Immature natural killer cell (primary cell): ENCODE measurements around the gene ADCY1. TPM values are rescaled to one million over a fixed set of nuclear protein-coding genes. Genes with fewer than 3 reads are reported as not detected.
A peak's percentile ranks its signal among the peaks of the same experiment; 100 is the strongest.
"Not testable (repeated sequence)": the region's sequence is repeated elsewhere in the genome, so short reads cannot be mapped to it uniquely, and the experiment has no call there.

Source experiments
- DNase-seq, 3 donors: peaks; one replicate each; pipeline ENCODE4 v3.0.0; 2022; ENCODE audit warnings: mixed read lengths in 1 of 3
- H3K27ac Mint-ChIP-seq, 6 donors: one replicate each; pipeline ENCODE4 v1.8.0; 2020; ENCODE audit warnings: mixed read lengths in 6 of 6, mild to moderate bottlenecking in 5 of 6, inconsistent platforms in 4 of 6, moderate library complexity in 3 of 6
- H3K27me3 Mint-ChIP-seq, 3 donors: one replicate each; pipeline ENCODE4 v1.8.0; 2020 to 2021; ENCODE audit warnings: low read depth in 3 of 3, mild to moderate bottlenecking in 3 of 3, mixed read lengths in 3 of 3, moderate library complexity in 3 of 3, inconsistent platforms in 1 of 3
- H3K36me3 Mint-ChIP-seq, 3 donors: one replicate each; pipeline ENCODE4 v1.8.0; 2020; ENCODE audit warnings: mixed read lengths in 3 of 3, inconsistent platforms in 2 of 3, mild to moderate bottlenecking in 2 of 3
- H3K4me1 Mint-ChIP-seq, 2 donors: one replicate each; pipeline ENCODE4 v1.8.0; 2020; ENCODE audit warnings: inconsistent platforms in 2 of 2, mild to moderate bottlenecking in 2 of 2, mixed read lengths in 2 of 2, moderate library complexity in 1 of 2
- H3K4me3 Mint-ChIP-seq, 5 donors: one replicate each; pipeline ENCODE4 v1.8.0; 2020; ENCODE audit warnings: mild to moderate bottlenecking in 5 of 5, mixed read lengths in 5 of 5, inconsistent platforms in 3 of 5, moderate library complexity in 3 of 5
- H3K9me3 Mint-ChIP-seq, 6 donors: one replicate each; pipeline ENCODE4 v1.8.0; 2020; ENCODE audit warnings: mild to moderate bottlenecking in 6 of 6, mixed read lengths in 6 of 6, inconsistent platforms in 4 of 6, moderate library complexity in 3 of 6
- polyA plus RNA-seq, 3 donors: library from polyadenylated mRNA; unstranded; fragments of 300-500 nt; fragmentation: Illumina TruSeq; gene quantifications; one replicate each; pipeline ENCODE4 v1.2.3, GENCODE V29; 2021

ADCY1 gene
- polyA plus RNA-seq, 3 donors from 2014 or later = not detected

- not testable (repeated sequence) for H3K27me3 Mint-ChIP-seq, H3K27ac Mint-ChIP-seq, H3K4me1 Mint-ChIP-seq, H3K4me3 Mint-ChIP-seq, H3K9me3 Mint-ChIP-seq, DNase-seq
- H3K36me3 Mint-ChIP-seq = peaks cover 36 to 48% (median 36%) of the 10 kb centered on the region in 3 donors
Measured at GRCh38 chr7:45738920-45739319, 164.8 kb downstream of the ADCY1 start.

GRCh38 chr7:45740573-45740972, 166.4 kb downstream of the ADCY1 start:
- H3K9me3 Mint-ChIP-seq, H3K27me3 Mint-ChIP-seq, H3K27ac Mint-ChIP-seq, DNase-seq, H3K4me1 Mint-ChIP-seq, H3K4me3 Mint-ChIP-seq: not testable (repeated sequence)
- H3K36me3 Mint-ChIP-seq = peaks cover 43 to 57% (median 45%) of the 10 kb centered on the region in 3 donors

- not testable (repeated sequence) for H3K27ac Mint-ChIP-seq, H3K4me1 Mint-ChIP-seq, H3K9me3 Mint-ChIP-seq, H3K27me3 Mint-ChIP-seq, DNase-seq, H3K4me3 Mint-ChIP-seq
- H3K36me3 Mint-ChIP-seq = peaks cover 21 to 28% (median 25%) of the 10 kb centered on the region in 3 donors
Measured at GRCh38 chr7:45748976-45749375, 174.8 kb downstream of the ADCY1 start.

GRCh38 chr7:45751352-45751751, 177.2 kb downstream of the ADCY1 start:
- H3K9me3 Mint-ChIP-seq, H3K4me1 Mint-ChIP-seq, H3K27me3 Mint-ChIP-seq, H3K27ac Mint-ChIP-seq, DNase-seq, H3K4me3 Mint-ChIP-seq: not testable (repeated sequence)
- H3K36me3 Mint-ChIP-seq = peaks cover 13 to 17% (median 17%) of the 10 kb centered on the region in 3 donors

GRCh38 chr7:45756333-45756732, 182.2 kb downstream of the ADCY1 start:
- H3K4me3 Mint-ChIP-seq, H3K9me3 Mint-ChIP-seq, H3K27ac Mint-ChIP-seq, DNase-seq, H3K4me1 Mint-ChIP-seq, H3K27me3 Mint-ChIP-seq: not testable (repeated sequence)
- H3K36me3 Mint-ChIP-seq = peaks cover 10 to 13% (median 11%) of the 10 kb centered on the region in 3 donors

- H3K9me3 Mint-ChIP-seq, DNase-seq, H3K27me3 Mint-ChIP-seq, H3K4me3 Mint-ChIP-seq, H3K4me1 Mint-ChIP-seq: not testable (repeated sequence)
- peak overlapping the region in 1 of 6 donors; percentile 53 for H3K27ac Mint-ChIP-seq
- peaks cover 6 to 11% (median 9%) of the 10 kb centered on the region in 3 donors for H3K36me3 Mint-ChIP-seq
Measured at GRCh38 chr7:45756757-45757156, 182.6 kb downstream of the ADCY1 start.

- H3K27me3 Mint-ChIP-seq, H3K4me1 Mint-ChIP-seq, H3K4me3 Mint-ChIP-seq, H3K9me3 Mint-ChIP-seq, H3K27ac Mint-ChIP-seq, DNase-seq: not testable (repeated sequence)
- H3K36me3 Mint-ChIP-seq = peaks cover 4 to 11% (median 7%) of the 10 kb centered on the region in 3 donors
Measured at GRCh38 chr7:45759464-45759863, 185.3 kb downstream of the ADCY1 start.

GRCh38 chr7:45761545-45762205, 187.5 kb downstream of the ADCY1 start:
- H3K4me3 Mint-ChIP-seq, H3K36me3 Mint-ChIP-seq, H3K9me3 Mint-ChIP-seq, H3K4me1 Mint-ChIP-seq, DNase-seq, H3K27me3 Mint-ChIP-seq, H3K27ac Mint-ChIP-seq: not testable (repeated sequence)

GRCh38 chr7:45762225-45762994, 188.2 kb downstream of the ADCY1 start:
- H3K9me3 Mint-ChIP-seq, H3K4me3 Mint-ChIP-seq, H3K27ac Mint-ChIP-seq, H3K4me1 Mint-ChIP-seq, H3K27me3 Mint-ChIP-seq, DNase-seq, H3K36me3 Mint-ChIP-seq: not testable (repeated sequence)

GRCh38 chr7:45768516-45769394, 194.6 kb downstream of the ADCY1 start:
- H3K27me3 Mint-ChIP-seq, H3K36me3 Mint-ChIP-seq, H3K9me3 Mint-ChIP-seq: not testable (repeated sequence)
- DNase-seq = peak; percentile 97 to 98 (median 97)
- Mint-ChIP-seq H3K4me1 (peaks cover 15 to 16% of the 10 kb centered on the region in 2 donors), H3K27ac (peak overlapping the region; percentile 97 to 99 (median 98)), H3K4me3 (peak overlapping the region; percentile 91 to 95 (median 93))

GRCh38 chr7:45769626-45770025, 195.5 kb downstream of the ADCY1 start:
- H3K4me3 Mint-ChIP-seq = peak overlapping the region; percentile 91 to 95 (median 93)
- peaks cover 15 to 16% of the 10 kb centered on the region in 2 donors for H3K4me1 Mint-ChIP-seq
- peak overlapping the region; percentile 97 to 99 (median 98) for H3K27ac Mint-ChIP-seq
- H3K9me3 Mint-ChIP-seq, H3K27me3 Mint-ChIP-seq, DNase-seq, H3K36me3 Mint-ChIP-seq: not testable (repeated sequence)
